HepG2 (cell line): ENCODE results near the gene IQSEC1. TPM values are rescaled to one million over a fixed set of nuclear protein-coding genes. Genes with fewer than 3 reads are reported as not detected.

Experiments
- ATAC-seq: fragments of 200-7000 bp; cut with Tn5 transposase; 3 replicates; pipeline ENCODE4 v1.9.1; 2020; ENCODE audit warnings: mild to moderate bottlenecking, moderate library complexity
- BruUV-seq: library from RNA; stranded (reverse); fragments of 400-500 nt; replicated peaks from 2 replicates; lab custom pipeline; 2021; lab: Mats Ljungman, UMichigan
- CTCF ChIA-PET: fragments of 300-600 bp; formaldehyde crosslinking; extraction: SDS; loops from one replicate; lab custom pipeline; 2021; ENCODE audit warnings: low total read pairs, inconsistent platforms, low intra/inter-chr PET ratio; lab: Yijun Ruan, JAX
- POLR2A ChIA-PET: fragments of 350-600 bp; sonication (Branson Sonifier 250); formaldehyde crosslinking; loops from one replicate; lab custom pipeline; 2020; ENCODE audit warnings: antibody characterized with exemption, inconsistent platforms; lab: Yijun Ruan, JAX
- DNase-seq: peaks from one replicate; pipeline ENCODE4 v3.0.0-alpha.2; 2015; ENCODE audit warnings: low spot score
- FAIRE-seq: peaks from 3 replicates; lab custom pipeline; 2011; peaks lifted over from hg19 to GRCh38; lab: Jason Lieb, UNC
- H2AFZ ChIP-seq: one replicate; pipeline ENCODE4 v1.6.1; 2011; ENCODE audit warnings: low read length, inconsistent platforms
- H3K27ac ChIP-seq: fragments of 300-600 bp; 3 replicates; pipeline ENCODE4 v1.8.0; 2011; ENCODE audit warnings: mixed run types, mild to moderate bottlenecking, mixed read lengths, low read length, inconsistent platforms; ENCODE audit not compliant: insufficient read depth; ENCODE audit errors: extremely low read length
- H3K27me3 ChIP-seq, 2 experiments: fragments of 200-600 bp in 1 of 2; 2 replicates in 1 of 2; 3 replicates in 1 of 2; pipeline versions ENCODE4 v1.6.0 to v1.8.0; 2011; ENCODE audit warnings: low read length in 2 of 2, mild to moderate bottlenecking in 2 of 2, moderate library complexity in 2 of 2, inconsistent platforms in 1 of 2; ENCODE audit not compliant: insufficient read depth in 2 of 2, control insufficient read depth in 1 of 2
- H3K36me3 ChIP-seq, 2 experiments: fragments of 200-600 bp in 1 of 2; replicated peaks in 1 of 2; 2 replicates in 1 of 2; 3 replicates in 1 of 2; pipeline versions ENCODE4 v1.5.1 to v1.8.0; 2011; ENCODE audit warnings: low read length in 2 of 2, inconsistent platforms in 1 of 2; ENCODE audit not compliant: insufficient read depth in 2 of 2, control insufficient read depth in 1 of 2
- H3K4me1 ChIP-seq: 2 replicates; pipeline ENCODE4 v1.5.1; 2012; ENCODE audit warnings: low read length, inconsistent platforms; ENCODE audit not compliant: insufficient read depth
- H3K4me2 ChIP-seq: 2 replicates; pipeline ENCODE4 v1.6.0; 2011; ENCODE audit warnings: low read depth, low read length, inconsistent platforms
- H3K4me3 ChIP-seq, 3 experiments: fragments of 200-600 bp in 1 of 3; sonication (generic), shearing (Covaris generic) in 1 of 3; replicated peaks in 1 of 3; 2 replicates each; pipeline ENCODE4 v1.5.1; 2011 to 2016; ENCODE audit warnings: low read length in 3 of 3, inconsistent platforms in 2 of 3, low read depth in 2 of 3, mild to moderate bottlenecking in 2 of 3, control low read depth in 1 of 3, mixed read lengths in 1 of 3; ENCODE audit not compliant: insufficient read depth in 1 of 3
- H3K79me2 ChIP-seq: one replicate; pipeline ENCODE4 v1.6.1; 2011; ENCODE audit warnings: low read length, inconsistent platforms; ENCODE audit not compliant: insufficient read depth
- H3K9ac ChIP-seq: 2 replicates; pipeline ENCODE4 v1.6.0; 2011; ENCODE audit warnings: mild to moderate bottlenecking, low read depth, low read length, inconsistent platforms; ENCODE audit not compliant: insufficient read depth
- H3K9me3 ChIP-seq: 2 replicates; pipeline ENCODE4 v1.5.1; 2012; ENCODE audit warnings: mild to moderate bottlenecking, low read length
- H4K20me1 ChIP-seq: 2 replicates; pipeline ENCODE4 v1.6.0; 2011; ENCODE audit warnings: inconsistent platforms, mild to moderate bottlenecking, low read length, moderate library complexity; ENCODE audit not compliant: insufficient read depth
- ADNP ChIP-seq: sonication (generic); formaldehyde crosslinking; IDR thresholded peaks from 2 replicates; pipeline ENCODE4 v1.4.0; 2020; ENCODE audit warnings: missing genetic modification reagents
- AKNA ChIP-seq: sonication (generic); formaldehyde crosslinking; IDR thresholded peaks from 2 replicates; pipeline ENCODE4 v1.4.0; 2020; ENCODE audit warnings: missing genetic modification reagents, borderline replicate concordance
- CBFB ChIP-seq: sonication (generic); formaldehyde crosslinking; IDR thresholded peaks from 2 replicates; pipeline ENCODE4 v1.4.0; 2020; ENCODE audit warnings: missing genetic modification reagents
- GATAD2A ChIP-seq: IDR thresholded peaks from 2 replicates; pipeline ENCODE4 v1.6.1; 2016
- HMG20B ChIP-seq: conservative IDR thresholded peaks from 2 replicates; pipeline ENCODE4 v1.6.1; 2016; ENCODE audit warnings: missing genetic modification reagents, missing compliant biosample characterization
- MYPOP ChIP-seq: sonication (generic); formaldehyde crosslinking; IDR thresholded peaks from 2 replicates; pipeline ENCODE4 v1.8.1; 2023; ENCODE audit warnings: mild to moderate bottlenecking, moderate library complexity, missing genetic modification reagents
- NFKB2 ChIP-seq: sonication (generic); formaldehyde crosslinking; IDR thresholded peaks from 2 replicates; pipeline ENCODE4 v1.4.0; 2020; ENCODE audit warnings: missing genetic modification reagents, borderline replicate concordance
- NR2F6 ChIP-seq, 2 experiments: IDR thresholded peaks; 2 replicates each; pipeline ENCODE4 v1.6.1; 2016; ENCODE audit warnings: antibody characterized with exemption in 1 of 2, mild to moderate bottlenecking in 1 of 2
- SP4 ChIP-seq: sonication (generic); formaldehyde crosslinking; IDR thresholded peaks from 2 replicates; pipeline ENCODE4 v1.8.1; 2023; ENCODE audit warnings: mild to moderate bottlenecking, missing genetic modification reagents
- ZBTB8A ChIP-seq: sonication (generic); formaldehyde crosslinking; IDR thresholded peaks from 2 replicates; pipeline ENCODE4 v1.4.0; 2020; ENCODE audit warnings: mild to moderate bottlenecking, low read depth, missing genetic modification reagents, borderline replicate concordance
- ZNF101 ChIP-seq: sonication (generic); formaldehyde crosslinking; IDR thresholded peaks from 2 replicates; pipeline ENCODE4 v1.4.0; 2020; ENCODE audit warnings: mild to moderate bottlenecking, low read depth, missing genetic modification reagents, borderline replicate concordance
- ZNF354B ChIP-seq: sonication (generic); formaldehyde crosslinking; IDR thresholded peaks from 2 replicates; pipeline ENCODE4 v1.8.0; 2022; ENCODE audit warnings: mild to moderate bottlenecking, missing genetic modification reagents
- ZNF576 ChIP-seq: sonication (generic); formaldehyde crosslinking; IDR thresholded peaks from 2 replicates; pipeline ENCODE4 v1.4.0; 2020; ENCODE audit warnings: mild to moderate bottlenecking, missing genetic modification reagents
- ZNF740 ChIP-seq: sonication (generic); formaldehyde crosslinking; IDR thresholded peaks from 2 replicates; pipeline ENCODE4 v1.4.0; 2020; ENCODE audit warnings: missing genetic modification reagents
- ZNF878 ChIP-seq: sonication (generic); formaldehyde crosslinking; IDR thresholded peaks from 2 replicates; pipeline ENCODE4 v1.8.1; 2023; ENCODE audit warnings: mild to moderate bottlenecking, missing genetic modification reagents, moderate library complexity
- WGBS: methylation state at CpG from one replicate; pipeline ENCODE4 v1.1.6; 2017; ENCODE audit warnings: low lambda C conversion rate; 5-methylcytosine and 5-hydroxymethylcytosine counted together
- in situ Hi-C: cut with HindIII; loops from 2 replicates; pipeline ENCODE4 v1.10.0; 2017; ENCODE audit warnings: low pct_unique_long_range_greater_than_20kb; ENCODE audit not compliant: extremely low pct_ligation_motif_present
- intact Hi-C: fragments of 100-400 bp; cut with micrococcal nuclease; formaldehyde crosslinking; loops from one replicate; pipeline ENCODE4 v1.10.0; 2022; ENCODE audit not compliant: unreplicated experiment
- polyA plus RNA-seq, 8 experiments: library from polyadenylated mRNA; depleted of rRNA in 3 of 8; stranded (reverse) in 7 of 8; unstranded in 1 of 8; fragments of >200 nt; fragmentation: Illumina TruSeq in 4 of 8; extraction: Trizol in 4 of 8; gene quantifications; 2 replicates each; pipeline versions ENCODE4 v1.2.1 to v1.2.3, GENCODE V29; 2011 to 2016; ENCODE audit warnings: low read depth in 4 of 8, missing spikeins in 1 of 8, mixed read lengths in 1 of 8; ENCODE audit not compliant: insufficient read depth in 1 of 8
- total RNA-seq, 5 experiments: library from RNA; depleted of rRNA; stranded (reverse); fragments of >200 nt; fragmentation: Illumina TruSeq; extraction: Trizol; gene quantifications; 2 replicates each; pipeline ENCODE4 v1.2.3, GENCODE V29; 2016; ENCODE audit warnings: low read depth in 1 of 5

The IQSEC1 gene
- total and polyA plus RNA-seq, 2 of the 13 experiments (the other 11 are each of a cell fraction or from before 2014, with no cell fraction given), result 17.4 to 20.2 TPM

- TF ChIP-seq MYPOP (CRISPR knock-in tag) (no peak), ZNF740 (CRISPR knock-in tag) (no peak)
Measured at GRCh38 chr3:12996181-12996506, 77.1 kb downstream of the IQSEC1 start (continued).

- BruUV-seq, result no TSS peak
- WGBS, result 39% methylated on average over 6 of the region's 10 CpGs
- intact Hi-C loops (no loop called here), in situ Hi-C loops (no loop called here)
- Histone ChIP-seq H3K9me3 (no peaks in the 10 kb centered on the region), H4K20me1 (peaks cover 13% of the 10 kb centered on the region; the same call in 1 of the 2 replicates), H3K36me3 (no peaks in the 10 kb centered on the region), H3K4me3 (peak overlapping the region in 1 of 3 experiments; percentile 81; a peak in 1 of 6 replicates), H3K4me1 (peaks cover 61% of the 10 kb centered on the region), H3K79me2 (no peaks in the 10 kb centered on the region), H3K27me3 (no peaks in the 10 kb centered on the region), H3K27ac (peak overlapping the region; percentile 42), H2AFZ (no peak overlapping the region), H3K9ac (peak overlapping the region; percentile 6; the same call in 1 of the 2 replicates), H3K4me2 (peak overlapping the region; percentile 80)
- DNase-seq (peak; percentile 49), ATAC-seq (no peak), FAIRE-seq (peak; percentile 56)
- ChIA-PET POLR2A (interaction anchor here (2.3 kb wide), 1 partner anchor 29 kb away, joined by 15 read pairs; no protein-coding TSS in a partner anchor), CTCF (interaction anchor here (1.9 kb wide), 1 partner anchor 12 kb away, joined by 7 read pairs; no protein-coding TSS in a partner anchor)
- TF ChIP-seq NFKB2 (CRISPR knock-in tag) (no peak), GATAD2A (CRISPR knock-in tag) (peak; percentile 60), ZNF101 (CRISPR knock-in tag) (no peak), HMG20B (CRISPR knock-in tag) (no peak), ZNF878 (CRISPR knock-in tag) (no peak), ADNP (CRISPR knock-in tag) (peak; percentile 42; the same call in 1 of the 2 replicates), CBFB (CRISPR knock-in tag) (no peak), SP4 (CRISPR knock-in tag) (no peak), NR2F6 (IDR thresholded peaks at IDR 0.05) (no peak; the same call in 1 of the 2 replicates), NR2F6 (CRISPR knock-in tag; IDR thresholded peaks at IDR 0.05) (peak; percentile 55), ZNF576 (CRISPR knock-in tag) (no peak), ZNF354B (no peak), AKNA (CRISPR knock-in tag) (no peak), ZBTB8A (CRISPR knock-in tag) (no peak)
Measured at GRCh38 chr3:12995389-12996180, 77.6 kb downstream of the IQSEC1 start.
